NOMO-1 treated with dmso at 0.1 percent for 144 hours (cell line): ENCODE data around the gene RWDD4.

Experiments used
- DNase-seq: peaks from one replicate; lab custom pipeline; 2025; ENCODE audit not compliant: unreplicated experiment; lab: John Stamatoyannopoulos, UW

Gene RWDD4

GRCh38 chr4:183659029-183659871 lies at the start of gene RWDD4, which contains the start of gene TRAPPC11:
Gene RWDD4 (minus strand): TSS chr4:183659185. CDS start chr4:183658952, 233 bp downstream.
Gene TRAPPC11 (plus strand): TSS chr4:183659293. CDS start chr4:183663868, 4,575 bp downstream.
- DNase-seq = peak; percentile 96

- DNase-seq = no peak
These were observed 43.5 kb upstream of the RWDD4 start for GRCh38 chr4:183702492-183702891.

DNA sequence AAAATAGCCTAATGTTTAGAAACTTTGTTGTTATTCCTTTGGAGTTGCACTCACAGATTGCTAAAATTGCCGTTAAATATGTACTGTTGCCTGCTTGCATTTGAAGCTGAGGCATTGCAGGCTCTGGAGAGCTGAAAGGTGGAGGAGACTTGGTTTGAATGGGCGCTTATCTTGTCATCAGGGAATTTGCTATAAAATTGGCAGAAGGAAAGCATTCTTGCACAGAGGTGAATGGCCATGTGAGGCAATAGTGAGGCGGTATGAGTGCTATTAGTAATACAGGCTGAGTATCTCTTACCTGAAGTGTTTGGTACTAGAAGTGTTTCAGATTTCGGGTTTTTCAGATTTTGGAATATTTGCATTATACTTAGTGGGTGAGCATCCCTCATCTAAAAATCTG lies 41.4 kb upstream of the RWDD4 start:
- DNase-seq = no peak

GRCh38 chr4:183698909-183699308 lies 39.9 kb upstream of the RWDD4 start:
- DNase-seq = no peak

- DNase-seq = no peak
These were observed 32.9 kb upstream of the RWDD4 start for GRCh38 chr4:183691897-183692296.

DNA sequence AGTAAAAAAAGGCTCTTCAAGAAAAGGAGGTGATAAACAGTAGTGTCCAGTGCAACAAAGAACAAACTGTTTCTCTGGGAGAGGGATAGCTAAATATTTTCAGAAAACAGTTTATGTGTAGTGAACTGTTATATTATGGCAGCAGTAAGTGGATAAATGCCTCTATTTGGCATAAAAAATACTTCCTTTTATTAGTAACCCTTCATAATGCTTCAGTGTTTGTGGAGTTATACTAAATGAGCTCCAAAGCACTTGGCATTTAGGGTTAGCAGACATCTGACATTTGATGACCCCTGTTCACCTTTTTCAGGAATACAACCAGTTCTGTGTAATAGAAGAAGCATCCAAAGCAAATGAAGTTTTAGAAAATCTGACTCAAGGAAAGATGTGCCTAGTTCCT lies 32.0 kb upstream of the RWDD4 start:
- no peak for DNase-seq

- no peak for DNase-seq
These were observed 29.2 kb upstream of the RWDD4 start for GRCh38 chr4:183688216-183688615.

GRCh38 chr4:183686461-183686860 lies 27.5 kb upstream of the RWDD4 start:
- no peak for DNase-seq

GRCh38 chr4:183681119-183681518 lies 22.1 kb upstream of the RWDD4 start:
- DNase-seq = no peak

- DNase-seq = no peak
These were observed 16.6 kb upstream of the RWDD4 start for GRCh38 chr4:183675625-183676024.

GRCh38 chr4:183674153-183674552 lies 15.2 kb upstream of the RWDD4 start:
- DNase-seq = peak; percentile 4

DNA sequence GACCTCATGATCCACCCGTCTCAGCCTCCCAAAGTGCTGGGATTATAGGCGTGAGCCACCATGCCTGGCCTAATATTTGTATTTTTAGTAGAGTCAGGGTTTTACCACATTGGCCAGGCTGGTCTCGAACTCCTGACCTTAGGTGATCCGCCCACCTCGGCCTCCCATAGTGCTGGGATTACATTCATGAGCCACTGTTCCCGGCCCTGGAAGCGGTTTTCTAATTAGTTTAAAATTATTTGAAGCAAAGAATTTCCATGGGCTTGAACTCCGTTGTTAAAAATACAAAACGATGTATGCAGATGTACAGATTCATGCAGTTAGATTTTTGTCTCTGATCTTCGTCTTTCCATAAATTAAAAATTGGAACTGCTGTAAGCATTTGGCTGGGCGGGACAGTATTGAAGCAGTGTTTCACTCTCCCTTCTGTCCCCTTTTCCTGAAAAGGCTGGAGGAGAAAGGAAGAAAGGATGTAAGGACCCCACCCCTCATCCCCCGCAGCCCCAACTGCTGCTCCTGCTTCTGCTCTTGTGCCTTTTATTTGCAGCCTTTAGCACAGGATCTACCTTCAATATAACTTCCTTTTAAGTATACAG lies 12.1 kb upstream of the RWDD4 start:
- DNase-seq = no peak

DNA sequence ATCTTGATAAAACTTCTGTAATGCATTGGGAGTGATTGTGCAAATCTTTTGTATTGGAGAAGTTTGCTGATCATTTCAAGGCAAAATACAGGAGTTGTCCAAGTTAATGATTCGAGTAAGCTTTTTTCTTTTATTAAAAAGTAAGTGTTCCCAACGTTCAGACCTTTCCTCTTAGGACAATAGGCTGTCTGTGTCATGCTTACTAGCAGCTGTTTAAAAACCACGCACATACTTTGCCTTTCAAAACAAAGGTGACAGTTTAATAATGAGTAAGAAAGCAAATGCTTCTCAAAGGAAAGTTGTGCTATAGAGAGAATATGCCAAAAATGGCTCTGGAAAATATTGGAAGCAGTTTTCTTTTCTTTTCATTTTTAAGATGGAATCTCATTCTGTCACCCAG lies 11.3 kb upstream of the RWDD4 start:
- DNase-seq = no peak

DNA sequence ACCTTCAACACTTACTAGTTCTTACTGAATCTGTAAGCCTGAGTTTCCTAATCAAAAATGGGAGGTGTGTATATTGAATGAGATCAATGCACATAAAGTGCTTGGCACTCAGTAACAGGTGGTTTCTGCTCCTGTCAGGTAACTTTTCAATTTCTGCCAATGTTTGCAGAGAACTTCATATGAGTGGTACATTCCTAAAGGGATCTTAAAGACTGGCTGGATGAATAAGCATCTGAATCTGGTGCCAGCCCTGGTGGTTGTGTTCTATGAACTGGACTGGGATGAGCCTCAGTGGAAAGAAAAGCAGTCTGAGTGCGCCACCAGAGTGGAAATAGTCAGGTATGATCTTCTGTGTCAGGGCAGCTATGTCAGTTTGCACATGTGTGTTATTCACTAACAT lies 7.1 kb upstream of the RWDD4 start:
- no peak for DNase-seq

DNA sequence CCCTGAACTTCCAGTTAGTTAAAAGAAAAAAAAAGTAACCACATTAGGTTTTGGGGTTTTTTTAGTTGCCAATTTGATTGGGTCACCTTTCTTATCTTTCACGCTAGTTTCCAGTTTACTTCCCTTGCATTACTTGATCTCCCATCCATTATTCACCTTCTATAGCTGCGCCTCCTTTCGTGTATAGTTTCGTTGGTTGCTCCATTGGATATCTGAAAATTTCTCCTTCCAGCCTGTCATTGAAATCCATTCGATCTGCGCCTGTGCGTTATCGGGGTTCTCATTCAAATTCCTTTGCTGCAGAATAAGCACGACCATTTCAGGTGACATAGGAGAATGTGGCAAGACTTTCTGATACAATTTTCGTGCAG lies 872 bp upstream of the RWDD4 start:
- DNase-seq = no peak

- no peak for DNase-seq
These were observed 490 bp downstream of the RWDD4 start for GRCh38 chr4:183658362-183659028.

DNA sequence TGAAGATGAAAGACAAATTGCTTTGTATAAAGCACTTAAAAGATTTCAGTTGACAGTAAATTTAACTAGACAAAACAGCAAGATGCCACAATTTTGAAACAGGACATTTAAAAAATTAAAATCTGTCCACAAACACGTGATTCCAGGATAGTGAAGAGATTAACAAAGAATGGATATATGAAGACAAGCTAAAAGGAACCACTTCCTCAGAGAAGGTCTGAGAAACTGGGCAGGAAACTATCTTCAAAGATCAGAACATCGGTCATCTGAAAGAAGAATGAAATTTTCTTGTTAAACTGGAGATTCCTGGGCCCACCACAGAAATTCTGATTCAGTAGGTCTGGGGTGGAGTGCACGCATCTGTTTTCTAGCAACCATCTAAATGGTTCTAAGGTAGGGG lies 1.4 kb downstream of the RWDD4 start:
- DNase-seq = no peak

- DNase-seq = no peak
These were observed 13.7 kb downstream of the RWDD4 start for GRCh38 chr4:183645326-183645725.

DNA sequence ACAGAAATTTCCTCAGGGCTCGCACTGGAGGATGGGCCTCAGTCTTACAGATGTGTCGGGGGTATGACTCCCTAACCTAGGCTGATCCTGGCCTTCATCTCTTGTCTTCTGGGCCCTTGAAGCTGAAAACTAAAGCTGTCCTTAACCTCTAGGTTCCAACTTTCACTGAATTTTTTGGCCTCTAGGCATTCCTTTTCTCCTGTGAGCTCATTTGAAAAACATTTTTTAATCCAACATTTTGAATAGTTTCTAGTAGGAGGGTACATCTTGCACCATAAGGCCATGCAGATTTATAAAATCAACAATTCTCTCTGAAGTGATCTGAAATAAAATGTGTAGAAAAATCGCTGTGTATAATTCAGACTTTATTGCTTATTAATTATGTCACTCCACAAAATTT lies 19.7 kb downstream of the RWDD4 start:
- DNase-seq = no peak

- DNase-seq = no peak
These were observed 20.5 kb downstream of the RWDD4 start for GRCh38 chr4:183638436-183638835.

GRCh38 chr4:183637461-183637860 lies 21.5 kb downstream of the RWDD4 start:
- no peak for DNase-seq

- no peak for DNase-seq
These were observed 22.1 kb downstream of the RWDD4 start for GRCh38 chr4:183636923-183637322.
